ENCODE results near the gene SDHAF1. TPM values are rescaled to one million over a fixed set of nuclear protein-coding genes. Genes with fewer than 3 reads are reported as not detected.

Gene SDHAF1
- total RNA-seq, 1 experiment from 2014 or later: 21.0 TPM

DNA sequence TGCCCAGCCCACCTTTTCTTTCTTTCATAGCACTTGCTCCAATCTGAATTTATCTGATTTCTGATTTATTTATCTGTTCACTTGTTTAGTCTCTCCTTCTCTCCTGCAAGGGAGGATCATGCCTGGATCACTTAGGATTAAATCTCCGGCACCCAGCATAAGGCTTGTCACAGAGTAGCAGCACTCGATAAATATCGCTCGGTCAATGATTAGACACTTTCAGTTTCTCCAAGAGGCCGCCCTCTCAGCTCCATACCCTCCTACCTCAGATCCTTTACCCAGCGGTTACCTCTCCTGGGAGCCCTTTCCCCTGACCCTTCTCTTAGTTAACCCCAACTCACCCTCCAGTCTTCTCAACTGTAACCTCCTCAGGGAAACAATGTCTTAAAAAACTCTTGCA, 36.3 kb downstream of the SDHAF1 start:
- H3K4me1 ChIP-seq (ENCODE audit: control insufficient read depth in 1 of 2, insufficient read depth in 2 of 2, low read length in 2 of 2): no peaks in the 10 kb centered on the region
- H3K9ac ChIP-seq (ENCODE audit: low read length): no peak overlapping the region
- no peak overlapping the region for H3K4me3 ChIP-seq (replicated peaks in 1 of 2; ENCODE audit: low read depth in 1 of 2, low read length in 2 of 2)
- no peak for ATAC-seq
- H3K36me3 ChIP-seq (ENCODE audit: control insufficient read depth in 1 of 2, insufficient read depth in 2 of 2, low read length in 2 of 2): 0 out of 4 replicates have a peak, but pooled peaks cover 0 to 8% of the 10 kb centered on the region in 2 experiments
- TF ChIP-seq SRF (IDR thresholded peaks at IDR 0.05; ENCODE audit: low read depth): no peak
- TF ChIP-seq, protein P1, sequence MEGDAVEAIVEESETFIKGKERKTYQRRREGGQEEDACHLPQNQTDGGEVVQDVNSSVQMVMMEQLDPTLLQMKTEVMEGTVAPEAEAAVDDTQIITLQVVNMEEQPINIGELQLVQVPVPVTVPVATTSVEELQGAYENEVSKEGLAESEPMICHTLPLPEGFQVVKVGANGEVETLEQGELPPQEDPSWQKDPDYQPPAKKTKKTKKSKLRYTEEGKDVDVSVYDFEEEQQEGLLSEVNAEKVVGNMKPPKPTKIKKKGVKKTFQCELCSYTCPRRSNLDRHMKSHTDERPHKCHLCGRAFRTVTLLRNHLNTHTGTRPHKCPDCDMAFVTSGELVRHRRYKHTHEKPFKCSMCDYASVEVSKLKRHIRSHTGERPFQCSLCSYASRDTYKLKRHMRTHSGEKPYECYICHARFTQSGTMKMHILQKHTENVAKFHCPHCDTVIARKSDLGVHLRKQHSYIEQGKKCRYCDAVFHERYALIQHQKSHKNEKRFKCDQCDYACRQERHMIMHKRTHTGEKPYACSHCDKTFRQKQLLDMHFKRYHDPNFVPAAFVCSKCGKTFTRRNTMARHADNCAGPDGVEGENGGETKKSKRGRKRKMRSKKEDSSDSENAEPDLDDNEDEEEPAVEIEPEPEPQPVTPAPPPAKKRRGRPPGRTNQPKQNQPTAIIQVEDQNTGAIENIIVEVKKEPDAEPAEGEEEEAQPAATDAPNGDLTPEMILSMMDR (IDR thresholded peaks at IDR 0.05 in 2 of 3, conservative IDR thresholded peaks at IDR 0.05 in 1 of 3; ENCODE audit: borderline replicate concordance in 1 of 3, insufficient read depth in 1 of 3, low read depth in 2 of 3, low read length in 2 of 3): no peak
- no peak for TF ChIP-seq YY1 (IDR thresholded peaks at IDR 0.05; ENCODE audit: extremely low read depth, insufficient replicate concordance, low read depth, low read length)
- TF ChIP-seq ELF1 (IDR thresholded peaks at IDR 0.05; ENCODE audit: borderline replicate concordance, low read depth): no peak
- TF ChIP-seq, protein P2, sequence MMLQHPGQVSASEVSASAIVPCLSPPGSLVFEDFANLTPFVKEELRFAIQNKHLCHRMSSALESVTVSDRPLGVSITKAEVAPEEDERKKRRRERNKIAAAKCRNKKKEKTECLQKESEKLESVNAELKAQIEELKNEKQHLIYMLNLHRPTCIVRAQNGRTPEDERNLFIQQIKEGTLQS (IDR thresholded peaks at IDR 0.05): no peak
- TF ChIP-seq, protein P3, sequence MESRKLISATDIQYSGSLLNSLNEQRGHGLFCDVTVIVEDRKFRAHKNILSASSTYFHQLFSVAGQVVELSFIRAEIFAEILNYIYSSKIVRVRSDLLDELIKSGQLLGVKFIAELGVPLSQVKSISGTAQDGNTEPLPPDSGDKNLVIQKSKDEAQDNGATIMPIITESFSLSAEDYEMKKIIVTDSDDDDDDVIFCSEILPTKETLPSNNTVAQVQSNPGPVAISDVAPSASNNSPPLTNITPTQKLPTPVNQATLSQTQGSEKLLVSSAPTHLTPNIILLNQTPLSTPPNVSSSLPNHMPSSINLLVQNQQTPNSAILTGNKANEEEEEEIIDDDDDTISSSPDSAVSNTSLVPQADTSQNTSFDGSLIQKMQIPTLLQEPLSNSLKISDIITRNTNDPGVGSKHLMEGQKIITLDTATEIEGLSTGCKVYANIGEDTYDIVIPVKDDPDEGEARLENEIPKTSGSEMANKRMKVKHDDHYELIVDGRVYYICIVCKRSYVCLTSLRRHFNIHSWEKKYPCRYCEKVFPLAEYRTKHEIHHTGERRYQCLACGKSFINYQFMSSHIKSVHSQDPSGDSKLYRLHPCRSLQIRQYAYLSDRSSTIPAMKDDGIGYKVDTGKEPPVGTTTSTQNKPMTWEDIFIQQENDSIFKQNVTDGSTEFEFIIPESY (IDR thresholded peaks at IDR 0.05; ENCODE audit: extremely low read depth, insufficient replicate concordance, low read length): no peak
- TF ChIP-seq, protein P4, sequence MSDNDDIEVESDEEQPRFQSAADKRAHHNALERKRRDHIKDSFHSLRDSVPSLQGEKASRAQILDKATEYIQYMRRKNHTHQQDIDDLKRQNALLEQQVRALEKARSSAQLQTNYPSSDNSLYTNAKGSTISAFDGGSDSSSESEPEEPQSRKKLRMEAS (IDR thresholded peaks at IDR 0.05): no peak
- no peak for TF ChIP-seq CBX3 (IDR thresholded peaks at IDR 0.05; ENCODE audit: low read depth)
- no TSS peak for BruUV-seq (replicated peaks)
- DNase-seq (ENCODE audit: low read depth, low spot score): no peak
- H3K9me2 ChIP-seq (ENCODE audit: insufficient read depth): no peaks in the 10 kb centered on the region
- no peaks in the 10 kb centered on the region for H3K9me3 ChIP-seq (ENCODE audit: control insufficient read depth in 1 of 2, insufficient read depth in 1 of 2, low read depth in 1 of 2, low read length in 2 of 2)
- RAD21 ChIA-PET (ENCODE audit: low non-redundant PET in 1 of 2, low total read pairs in 2 of 2, uncharacterized antibody in 2 of 2, unreplicated experiment in 2 of 2): no interaction called here
- no peaks in the 10 kb centered on the region for H4K20me1 ChIP-seq (ENCODE audit: insufficient read depth)
- H3K79me2 ChIP-seq (ENCODE audit: insufficient read depth, low read length): no peaks in the 10 kb centered on the region
- CTCF ChIA-PET: no interaction called here
- no peak overlapping the region for H3K27ac ChIP-seq (ENCODE audit: low read depth, low read length)
- POLR2A ChIA-PET: no interaction called here
- H3K4me2 ChIP-seq (ENCODE audit: low read length): no peak overlapping the region
- no peak overlapping the region for H2AFZ ChIP-seq (ENCODE audit: low read depth, low read length, poor library complexity, severe bottlenecking)
- no peaks in the 10 kb centered on the region for H3K27me3 ChIP-seq (ENCODE audit: insufficient read depth, low read length)
- intact Hi-C loops (cut with micrococcal nuclease): no loop called here
